ENCODE data around the gene DYNC2I2.

The DYNC2I2 gene

GRCh38 chr9:128635266-128636023 is 21.2 kb downstream of the DYNC2I2 start:
- DNase-seq: no peak

- DNase-seq: no peak
These were observed 21.9 kb downstream of the DYNC2I2 start for GRCh38 chr9:128634651-128635262.

DNA sequence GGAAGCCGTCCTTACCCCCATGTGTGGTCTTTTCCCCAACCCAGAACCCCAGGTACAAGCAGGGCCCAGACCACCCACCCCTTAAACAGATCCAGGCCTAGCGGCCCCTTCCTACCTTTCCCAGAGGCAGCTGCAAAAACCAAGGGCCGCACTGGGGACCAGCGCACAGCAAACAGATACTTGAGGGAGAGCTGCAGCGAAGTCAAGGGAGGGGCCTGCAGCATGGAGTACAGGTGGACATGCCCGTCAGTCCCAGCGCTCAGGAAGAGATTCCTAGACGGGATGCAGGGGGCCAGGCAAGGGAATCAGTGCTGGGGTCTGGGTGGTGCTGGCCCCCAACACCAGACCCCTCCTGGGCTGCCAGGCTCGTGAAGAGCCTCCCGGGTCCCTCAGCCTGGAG is 22.5 kb downstream of the DYNC2I2 start:
- DNase-seq: no peak

DNA sequence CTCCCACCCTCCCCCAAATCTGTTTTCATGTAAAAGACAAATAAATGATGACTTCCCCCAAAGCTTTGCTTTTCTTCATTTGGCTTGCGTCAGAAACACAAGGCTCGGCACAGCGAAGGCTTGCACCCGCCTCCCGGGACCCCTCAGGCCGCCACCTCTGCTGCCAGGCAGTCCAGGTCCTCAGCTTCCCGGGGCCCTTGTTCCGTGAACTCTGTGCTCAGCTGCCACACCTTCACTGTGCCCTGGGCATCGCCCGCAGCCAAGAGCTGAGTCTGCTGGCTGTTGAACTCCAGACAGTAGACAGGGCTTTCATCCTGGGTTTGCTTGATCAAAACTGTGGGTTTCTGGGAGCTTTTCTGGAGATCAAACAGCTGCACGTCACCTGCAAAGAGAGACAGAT is 23.0 kb downstream of the DYNC2I2 start:
- no peak for DNase-seq

DNA sequence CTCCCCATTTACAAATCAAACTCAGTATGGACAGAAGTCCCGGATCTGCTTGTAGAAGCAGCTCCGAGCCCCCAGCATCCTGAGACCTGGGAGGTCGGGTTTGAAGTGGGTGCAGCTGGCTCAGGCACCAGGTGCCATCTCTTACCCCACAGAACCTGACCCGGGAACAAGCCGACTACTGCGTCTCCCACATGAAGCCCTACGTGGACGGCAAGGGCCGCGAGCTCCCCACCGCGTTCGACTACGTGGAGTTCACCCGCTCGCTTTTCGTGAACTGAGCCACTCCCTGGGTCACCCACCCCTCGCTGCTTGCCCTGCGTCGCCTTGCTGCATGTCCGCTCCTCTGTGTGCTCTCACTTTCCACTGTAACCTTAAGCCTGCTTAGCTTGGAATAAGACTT is 23.6 kb downstream of the DYNC2I2 start:
- DNase-seq: no peak

DNA sequence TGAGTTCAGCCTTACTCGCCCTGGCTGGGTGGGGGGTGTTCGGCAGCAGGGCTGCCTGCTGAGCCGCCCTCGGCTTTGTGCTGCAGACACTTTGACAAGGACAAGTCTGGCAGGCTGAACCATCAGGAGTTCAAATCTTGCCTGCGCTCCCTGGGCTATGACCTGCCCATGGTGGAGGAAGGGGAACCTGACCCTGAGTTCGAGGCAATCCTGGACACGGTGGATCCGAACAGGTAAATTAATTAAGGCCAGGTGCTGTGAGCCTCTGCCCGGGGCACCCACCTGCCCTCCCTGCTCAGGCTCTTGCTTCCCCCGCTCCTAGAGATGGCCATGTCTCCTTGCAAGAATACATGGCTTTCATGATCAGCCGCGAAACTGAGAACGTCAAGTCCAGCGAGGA is 24.2 kb downstream of the DYNC2I2 start:
- no peak for DNase-seq

- no peak for DNase-seq
These were observed 24.6 kb downstream of the DYNC2I2 start for GRCh38 chr9:128632066-128632465.

DNA sequence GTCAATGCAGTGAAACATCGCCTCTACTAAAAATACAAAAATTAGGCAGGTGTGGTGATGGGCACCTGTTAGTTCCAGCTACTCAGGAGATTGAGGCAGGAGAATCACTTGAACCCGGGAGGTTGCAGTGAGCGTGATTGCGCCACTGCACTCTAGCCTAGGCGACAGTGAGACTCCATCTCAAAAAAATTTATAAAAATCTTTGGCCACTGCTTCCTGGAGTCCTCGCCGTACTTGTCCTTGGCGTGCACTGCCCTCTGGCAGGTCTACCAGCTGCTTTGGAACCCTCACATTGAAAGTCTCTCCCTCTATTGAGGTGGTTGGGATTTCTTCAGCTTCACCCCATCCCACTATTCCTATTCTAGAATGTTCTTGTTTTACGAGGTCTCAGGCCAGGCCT is 25.0 kb downstream of the DYNC2I2 start:
- DNase-seq: no peak

- DNase-seq: no peak
These were observed 26.6 kb downstream of the DYNC2I2 start for GRCh38 chr9:128629852-128630545.

- no peak for DNase-seq
These were observed 27.5 kb downstream of the DYNC2I2 start for GRCh38 chr9:128629136-128629535.

- no peak for DNase-seq
These were observed 28.1 kb downstream of the DYNC2I2 start for GRCh38 chr9:128628471-128629048.

DNA sequence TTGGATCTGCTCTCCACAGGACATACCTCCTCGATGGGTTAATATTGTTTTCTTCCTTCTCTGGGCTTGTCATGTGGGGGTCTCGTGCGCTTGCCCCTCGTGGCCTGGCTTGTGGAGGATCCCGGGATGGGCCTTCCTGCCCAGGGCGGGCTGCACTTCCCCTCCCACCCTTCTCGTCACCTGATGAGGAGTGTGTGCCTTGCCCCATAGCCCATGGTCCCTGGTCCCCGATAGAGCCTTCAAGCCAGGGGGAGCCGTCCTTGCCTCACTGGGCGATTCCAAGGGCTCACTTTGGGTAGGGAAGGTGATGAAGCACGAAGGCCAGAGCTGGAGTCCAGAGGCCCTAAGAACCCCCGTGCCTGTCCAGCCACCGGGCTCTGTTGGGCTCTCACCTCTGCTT is 28.7 kb downstream of the DYNC2I2 start:
- DNase-seq: no peak

DNA sequence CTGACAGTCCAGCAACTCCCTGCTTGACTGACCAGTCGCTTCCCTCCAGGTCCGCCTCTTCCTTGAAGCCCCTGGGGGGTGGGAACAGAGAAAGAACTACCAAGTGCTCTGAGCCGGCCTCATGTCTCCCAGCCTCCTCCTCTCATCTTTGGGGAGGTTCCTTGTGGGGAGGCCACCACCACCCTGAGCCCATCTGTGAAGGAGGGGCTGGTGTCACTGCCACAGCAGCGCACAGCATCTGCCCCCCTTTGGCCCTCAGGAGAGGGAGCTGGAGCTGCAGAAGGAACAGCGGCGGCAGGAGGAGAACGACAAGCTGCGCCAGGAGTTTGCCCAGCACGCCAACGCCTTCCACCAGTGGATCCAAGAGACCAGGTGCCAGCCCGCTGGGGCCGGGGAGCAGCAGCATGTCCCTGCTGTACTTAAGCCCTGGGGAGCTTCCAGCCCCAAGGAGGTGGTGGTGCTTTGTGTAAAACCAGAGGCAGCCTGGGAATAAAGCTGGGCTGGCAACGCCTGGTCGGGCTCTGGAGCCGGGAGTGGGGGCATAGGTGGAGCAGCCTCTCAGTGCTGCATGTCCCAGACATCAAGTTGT is 29.4 kb downstream of the DYNC2I2 start:
- DNase-seq: no peak

DNA sequence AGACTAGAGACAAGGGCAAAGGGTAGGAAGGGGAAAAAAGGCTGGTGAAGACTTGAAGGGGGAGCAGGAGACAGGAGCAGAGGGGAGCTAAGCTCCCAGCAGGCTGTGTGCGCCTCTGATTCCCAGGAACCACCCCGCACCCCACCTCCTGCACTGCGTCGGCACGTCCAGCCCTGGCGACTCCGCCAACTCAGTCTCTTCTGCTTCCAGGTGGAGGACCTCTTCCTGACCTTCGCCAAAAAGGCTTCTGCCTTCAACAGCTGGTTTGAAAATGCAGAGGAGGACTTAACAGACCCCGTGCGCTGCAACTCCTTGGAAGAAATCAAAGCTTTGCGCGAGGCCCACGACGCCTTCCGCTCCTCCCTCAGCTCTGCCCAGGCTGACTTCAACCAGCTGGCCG is 30.5 kb downstream of the DYNC2I2 start:
- DNase-seq: no peak

DNA sequence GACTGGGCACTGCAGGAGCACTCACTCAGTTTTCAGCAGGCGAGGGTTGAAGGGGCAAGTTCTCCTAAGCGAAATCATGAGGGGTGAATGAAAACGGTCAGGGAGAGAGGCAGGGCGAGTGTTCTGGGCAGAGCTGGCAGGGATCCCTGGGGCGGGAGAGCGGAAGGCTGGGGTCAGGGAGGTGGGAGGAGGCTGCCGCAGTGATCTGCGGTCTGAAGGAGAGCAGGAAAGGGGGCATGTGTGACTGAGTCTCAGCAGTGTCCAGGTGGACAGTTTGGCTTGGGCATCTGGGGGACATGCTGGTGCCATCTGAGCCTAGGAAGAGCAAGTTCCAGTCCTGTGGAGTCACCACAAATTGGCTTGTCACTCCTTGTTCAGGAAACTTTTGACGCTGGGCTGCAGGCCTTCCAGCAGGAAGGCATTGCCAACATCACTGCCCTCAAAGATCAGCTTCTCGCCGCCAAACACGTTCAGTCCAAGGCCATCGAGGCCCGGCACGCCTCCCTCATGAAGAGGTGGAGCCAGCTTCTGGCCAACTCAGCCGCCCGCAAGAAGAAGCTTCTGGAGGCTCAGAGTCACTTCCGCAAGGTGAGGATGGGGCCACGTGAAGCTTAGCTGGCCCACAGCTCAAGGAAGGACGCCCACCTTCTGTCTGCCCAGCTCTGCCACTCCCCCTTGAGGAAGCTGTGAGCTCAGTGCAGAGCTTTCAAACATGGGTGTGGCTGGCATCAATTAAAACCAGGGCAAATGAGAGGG is 31.1 kb downstream of the DYNC2I2 start:
- no peak for DNase-seq

- DNase-seq: no peak
These were observed 32.1 kb downstream of the DYNC2I2 start for GRCh38 chr9:128624566-128624965.

GRCh38 chr9:128621730-128622455 is 34.8 kb downstream of the DYNC2I2 start:
- DNase-seq: no peak

DNA sequence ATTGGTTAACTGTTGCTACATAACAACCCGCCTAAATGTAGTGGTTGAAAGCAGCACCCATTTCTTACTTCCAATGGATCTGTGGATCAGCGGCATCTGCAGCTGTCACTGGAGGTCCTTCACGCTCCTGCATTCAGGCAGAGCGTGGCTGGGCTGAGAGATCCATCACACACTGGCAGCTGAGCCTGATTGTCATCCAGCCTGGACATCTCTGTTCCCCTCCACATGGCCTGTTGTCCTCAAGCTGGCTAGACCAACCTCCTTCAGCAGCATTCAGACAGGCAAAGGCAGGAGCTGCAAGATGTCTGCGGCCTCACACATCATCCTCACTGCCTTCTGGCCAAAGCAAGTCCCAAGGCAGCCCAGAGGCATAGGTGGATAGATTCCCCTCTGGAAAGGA is 36.9 kb downstream of the DYNC2I2 start:
- DNase-seq: no peak

DNA sequence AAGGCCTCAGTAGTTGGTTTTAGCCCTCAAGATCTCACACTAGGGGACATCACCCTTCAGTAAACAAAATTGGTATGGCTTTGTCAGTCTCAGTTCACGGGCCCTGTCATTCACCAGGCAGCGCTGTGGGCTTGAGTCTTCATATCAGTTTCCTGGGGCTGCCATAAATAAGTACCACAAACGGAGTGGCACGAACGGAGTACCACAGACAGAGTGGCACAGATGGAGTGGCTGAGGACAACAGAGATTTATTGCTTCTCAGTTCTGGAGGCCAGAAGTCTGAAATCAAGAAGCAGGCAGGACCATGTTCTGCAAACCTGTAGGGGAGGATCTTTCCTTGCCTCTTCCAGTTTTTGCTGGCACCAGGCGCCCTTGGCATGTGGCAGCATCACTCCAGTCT is 37.5 kb downstream of the DYNC2I2 start:
- DNase-seq: no peak

- no peak for DNase-seq
These were observed 38.7 kb downstream of the DYNC2I2 start for GRCh38 chr9:128617943-128618342.

DNA sequence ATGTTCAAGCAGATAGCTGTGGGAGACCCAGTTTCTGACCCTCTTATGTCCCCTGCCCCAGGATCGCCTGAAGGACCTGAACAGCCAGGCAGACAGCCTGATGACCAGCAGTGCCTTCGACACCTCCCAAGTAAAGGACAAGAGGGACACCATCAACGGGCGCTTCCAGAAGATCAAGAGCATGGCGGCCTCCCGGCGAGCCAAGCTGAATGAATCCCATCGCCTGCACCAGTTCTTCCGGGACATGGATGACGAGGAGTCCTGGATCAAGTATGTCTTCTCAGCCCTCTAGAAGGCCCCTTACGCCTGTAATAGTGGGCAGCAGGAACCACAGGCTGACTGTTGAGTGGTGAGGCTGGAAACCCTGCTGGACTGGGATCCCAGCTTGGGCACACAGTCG is 41.1 kb downstream of the DYNC2I2 start:
- no peak for DNase-seq

DNA sequence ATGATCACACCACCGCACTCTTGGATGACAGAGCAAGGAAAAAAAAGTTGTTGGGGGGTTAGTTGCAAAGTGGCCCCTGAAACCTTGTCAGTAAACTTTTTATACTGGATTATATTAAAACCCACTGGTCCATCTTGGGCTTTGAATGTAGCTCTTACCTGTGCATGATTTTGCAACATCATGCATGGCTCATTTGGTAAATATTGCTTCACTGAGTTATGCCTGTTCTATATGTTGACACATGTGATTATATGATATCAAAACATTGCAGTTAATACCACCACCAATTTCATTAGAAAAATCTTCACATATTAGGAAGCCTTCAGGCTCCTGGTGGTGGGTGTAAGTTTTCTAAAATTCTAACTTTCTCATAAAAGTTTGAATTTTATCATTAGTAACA is 41.9 kb downstream of the DYNC2I2 start:
- DNase-seq: no peak

All from inflammatory macrophage treated with lipopolysaccharide for 4 hours (primary cell).